Panc1 (cell line): Measurements from ENCODE around the gene SBNO2.

ENCODE experiments used
- POLR2AphosphoS5 ChIP-seq: IDR thresholded peaks from 2 replicates; pipeline ENCODE4 v1.6.1; 2012; ENCODE audit warnings: mild to moderate bottlenecking, low read depth, low read length, moderate library complexity
- SIN3A ChIP-seq: IDR thresholded peaks from 2 replicates; pipeline ENCODE4 v1.6.1; 2012; ENCODE audit warnings: low read depth, mild to moderate bottlenecking, low read length, moderate library complexity, borderline replicate concordance; ENCODE audit not compliant: insufficient read depth
- TF ChIP-seq, protein P1 (sequence below): fragments of 450-650 bp; IDR thresholded peaks from 2 replicates; pipeline ENCODE4 v1.5.1; 2017; ENCODE audit warnings: mild to moderate bottlenecking
- TF ChIP-seq, protein P2 (sequence below), 2 experiments: IDR thresholded peaks; 2 replicates each; pipeline ENCODE4 v1.6.1; 2011 to 2012; ENCODE audit warnings: low read depth in 2 of 2, control low read depth in 1 of 2, low read length in 1 of 2, mild to moderate bottlenecking in 1 of 2, moderate library complexity in 1 of 2; ENCODE audit not compliant: insufficient read depth in 1 of 2

DNA sequence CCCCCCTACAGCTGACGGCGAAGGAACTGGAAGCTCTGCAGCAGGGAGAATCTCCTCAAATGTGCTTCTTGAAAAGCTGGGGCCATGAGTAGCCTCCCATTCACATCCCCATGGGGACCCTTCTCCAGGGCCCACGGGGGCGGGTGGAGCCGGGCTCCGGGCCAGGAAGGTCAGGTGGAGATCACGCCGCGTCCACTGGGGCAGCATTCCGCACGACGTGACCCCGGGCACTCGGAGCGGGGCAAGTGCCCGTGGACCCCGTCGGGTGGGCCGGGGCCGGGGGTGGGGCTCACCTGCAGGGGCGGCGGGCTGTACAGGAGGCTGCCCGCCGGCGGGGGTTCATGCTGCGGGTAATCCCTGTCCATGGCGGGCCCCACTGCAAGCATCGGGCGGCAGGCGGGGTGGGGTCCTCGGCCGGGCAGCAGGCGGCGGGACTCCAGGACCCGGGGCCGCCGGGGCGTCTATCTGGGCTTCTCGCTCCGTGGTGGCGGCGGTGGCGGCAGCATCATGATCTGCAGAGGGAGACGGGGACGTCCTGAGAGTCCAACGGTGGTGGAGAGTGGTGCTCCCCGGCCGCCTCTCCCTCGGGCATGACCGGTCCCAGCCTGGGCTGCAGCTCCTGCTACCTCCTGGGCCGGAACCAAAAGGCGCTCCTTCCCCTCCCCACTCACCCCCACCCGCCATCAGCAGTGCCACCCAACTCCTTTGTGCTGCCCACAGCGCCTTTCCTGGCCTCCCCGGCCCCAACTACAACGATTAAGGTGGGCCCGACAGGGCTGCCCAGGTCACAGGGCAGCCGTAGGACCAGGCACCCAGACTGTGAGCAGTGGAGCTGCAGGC lies 20.0 kb downstream of the SBNO2 start:
- TF ChIP-seq, protein P1, sequence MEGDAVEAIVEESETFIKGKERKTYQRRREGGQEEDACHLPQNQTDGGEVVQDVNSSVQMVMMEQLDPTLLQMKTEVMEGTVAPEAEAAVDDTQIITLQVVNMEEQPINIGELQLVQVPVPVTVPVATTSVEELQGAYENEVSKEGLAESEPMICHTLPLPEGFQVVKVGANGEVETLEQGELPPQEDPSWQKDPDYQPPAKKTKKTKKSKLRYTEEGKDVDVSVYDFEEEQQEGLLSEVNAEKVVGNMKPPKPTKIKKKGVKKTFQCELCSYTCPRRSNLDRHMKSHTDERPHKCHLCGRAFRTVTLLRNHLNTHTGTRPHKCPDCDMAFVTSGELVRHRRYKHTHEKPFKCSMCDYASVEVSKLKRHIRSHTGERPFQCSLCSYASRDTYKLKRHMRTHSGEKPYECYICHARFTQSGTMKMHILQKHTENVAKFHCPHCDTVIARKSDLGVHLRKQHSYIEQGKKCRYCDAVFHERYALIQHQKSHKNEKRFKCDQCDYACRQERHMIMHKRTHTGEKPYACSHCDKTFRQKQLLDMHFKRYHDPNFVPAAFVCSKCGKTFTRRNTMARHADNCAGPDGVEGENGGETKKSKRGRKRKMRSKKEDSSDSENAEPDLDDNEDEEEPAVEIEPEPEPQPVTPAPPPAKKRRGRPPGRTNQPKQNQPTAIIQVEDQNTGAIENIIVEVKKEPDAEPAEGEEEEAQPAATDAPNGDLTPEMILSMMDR, result no peak
- TF ChIP-seq POLR2AphosphoS5 (no peak), SIN3A (no peak)
- TF ChIP-seq, protein P2, sequence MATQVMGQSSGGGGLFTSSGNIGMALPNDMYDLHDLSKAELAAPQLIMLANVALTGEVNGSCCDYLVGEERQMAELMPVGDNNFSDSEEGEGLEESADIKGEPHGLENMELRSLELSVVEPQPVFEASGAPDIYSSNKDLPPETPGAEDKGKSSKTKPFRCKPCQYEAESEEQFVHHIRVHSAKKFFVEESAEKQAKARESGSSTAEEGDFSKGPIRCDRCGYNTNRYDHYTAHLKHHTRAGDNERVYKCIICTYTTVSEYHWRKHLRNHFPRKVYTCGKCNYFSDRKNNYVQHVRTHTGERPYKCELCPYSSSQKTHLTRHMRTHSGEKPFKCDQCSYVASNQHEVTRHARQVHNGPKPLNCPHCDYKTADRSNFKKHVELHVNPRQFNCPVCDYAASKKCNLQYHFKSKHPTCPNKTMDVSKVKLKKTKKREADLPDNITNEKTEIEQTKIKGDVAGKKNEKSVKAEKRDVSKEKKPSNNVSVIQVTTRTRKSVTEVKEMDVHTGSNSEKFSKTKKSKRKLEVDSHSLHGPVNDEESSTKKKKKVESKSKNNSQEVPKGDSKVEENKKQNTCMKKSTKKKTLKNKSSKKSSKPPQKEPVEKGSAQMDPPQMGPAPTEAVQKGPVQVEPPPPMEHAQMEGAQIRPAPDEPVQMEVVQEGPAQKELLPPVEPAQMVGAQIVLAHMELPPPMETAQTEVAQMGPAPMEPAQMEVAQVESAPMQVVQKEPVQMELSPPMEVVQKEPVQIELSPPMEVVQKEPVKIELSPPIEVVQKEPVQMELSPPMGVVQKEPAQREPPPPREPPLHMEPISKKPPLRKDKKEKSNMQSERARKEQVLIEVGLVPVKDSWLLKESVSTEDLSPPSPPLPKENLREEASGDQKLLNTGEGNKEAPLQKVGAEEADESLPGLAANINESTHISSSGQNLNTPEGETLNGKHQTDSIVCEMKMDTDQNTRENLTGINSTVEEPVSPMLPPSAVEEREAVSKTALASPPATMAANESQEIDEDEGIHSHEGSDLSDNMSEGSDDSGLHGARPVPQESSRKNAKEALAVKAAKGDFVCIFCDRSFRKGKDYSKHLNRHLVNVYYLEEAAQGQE (IDR thresholded peaks at IDR 0.05; ENCODE audit: insufficient read depth in 1 of 2, low read depth in 2 of 2, low read length in 1 of 2), result no peak
